HL-60 (cell line): ENCODE measurements around the gene DDX5. TPM values are rescaled to one million over a fixed set of nuclear protein-coding genes. Genes with fewer than 3 reads are reported as not detected.

Source experiments
- DNase-seq, 2 experiments: peaks; one replicate each; pipeline ENCODE4 v3.0.0-alpha.2; 2010 to 2020; ENCODE audit warnings: low read depth in 1 of 2, low spot score in 1 of 2
- H3K27ac ChIP-seq: fragments of 250-450 bp; sonication (Bioruptor Pico); replicated peaks from 2 replicates; pipeline ENCODE4 v1.5.1; 2020; ENCODE audit warnings: mild to moderate bottlenecking, moderate library complexity
- H3K27me3 ChIP-seq: fragments of 250-450 bp; sonication (Bioruptor Pico); 2 replicates; pipeline ENCODE4 v1.5.1; 2021; ENCODE audit warnings: mild to moderate bottlenecking, moderate library complexity; ENCODE audit not compliant: insufficient read depth, poor library complexity, severe bottlenecking
- H3K4me3 ChIP-seq: replicated peaks from 2 replicates; pipeline ENCODE4 v1.5.1; 2011; ENCODE audit warnings: mild to moderate bottlenecking, control low read depth, low read length; ENCODE audit not compliant: insufficient read depth
- GABPA ChIP-seq: IDR thresholded peaks from 2 replicates; pipeline ENCODE4 v1.6.1; 2012; ENCODE audit warnings: low read depth
- POLR2AphosphoS5 ChIP-seq: IDR thresholded peaks from 2 replicates; pipeline ENCODE4 v1.6.1; 2012; ENCODE audit warnings: low read depth
- SPI1 ChIP-seq: IDR thresholded peaks from 2 replicates; pipeline ENCODE4 v1.6.1; 2012; ENCODE audit warnings: low read depth, mild to moderate bottlenecking, borderline replicate concordance
- microRNA-seq: library from miRNA; unstranded; fragments of <30 nt; microRNA quantifications from one replicate; pipeline ENCODE4, GENCODE V29; 2018
- TF ChIP-seq, protein P1 (sequence below): IDR thresholded peaks from 2 replicates; pipeline ENCODE4 v1.6.1; 2012; ENCODE audit warnings: low read depth; ENCODE audit not compliant: insufficient replicate concordance
- TF ChIP-seq, protein P2 (sequence below): IDR thresholded peaks from one replicate; pipeline ENCODE4 v1.5.1; 2011; ENCODE audit warnings: low read length, control low read depth, inconsistent platforms; ENCODE audit not compliant: insufficient read depth

The DDX5 gene

DNA sequence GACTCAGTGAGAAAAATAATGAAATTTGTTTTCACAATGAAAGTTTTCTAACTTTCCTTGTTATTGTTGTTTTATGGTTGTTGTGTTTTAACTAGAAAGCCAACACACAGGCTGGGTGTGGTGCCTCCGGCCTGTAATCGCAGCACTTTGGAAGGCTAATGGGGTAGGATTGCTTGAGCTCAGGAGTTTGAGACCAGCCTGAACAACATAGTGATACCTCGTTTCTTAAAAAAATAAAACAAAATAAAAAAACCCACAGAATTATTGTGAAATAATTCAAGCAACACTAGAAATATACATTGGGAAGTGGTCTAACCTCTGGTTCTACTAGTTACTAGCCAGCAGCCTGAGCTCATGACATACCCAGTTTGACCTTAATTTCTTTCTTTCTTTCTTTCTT lies 56.5 kb downstream of the DDX5 start:
- Histone ChIP-seq H3K27ac (peak overlapping the region; percentile 88), H3K4me3 (peak overlapping the region; percentile 20; the same call in 1 of the 2 replicates), H3K27me3 (no peaks in the 10 kb centered on the region)
- DNase-seq, result peak; percentile 33 to 56
- TF ChIP-seq POLR2AphosphoS5 (no peak), SPI1 (0 out of 2 replicates have a peak, but pooled peaks have one; percentile 12), GABPA (no peak)
- TF ChIP-seq, protein P1, sequence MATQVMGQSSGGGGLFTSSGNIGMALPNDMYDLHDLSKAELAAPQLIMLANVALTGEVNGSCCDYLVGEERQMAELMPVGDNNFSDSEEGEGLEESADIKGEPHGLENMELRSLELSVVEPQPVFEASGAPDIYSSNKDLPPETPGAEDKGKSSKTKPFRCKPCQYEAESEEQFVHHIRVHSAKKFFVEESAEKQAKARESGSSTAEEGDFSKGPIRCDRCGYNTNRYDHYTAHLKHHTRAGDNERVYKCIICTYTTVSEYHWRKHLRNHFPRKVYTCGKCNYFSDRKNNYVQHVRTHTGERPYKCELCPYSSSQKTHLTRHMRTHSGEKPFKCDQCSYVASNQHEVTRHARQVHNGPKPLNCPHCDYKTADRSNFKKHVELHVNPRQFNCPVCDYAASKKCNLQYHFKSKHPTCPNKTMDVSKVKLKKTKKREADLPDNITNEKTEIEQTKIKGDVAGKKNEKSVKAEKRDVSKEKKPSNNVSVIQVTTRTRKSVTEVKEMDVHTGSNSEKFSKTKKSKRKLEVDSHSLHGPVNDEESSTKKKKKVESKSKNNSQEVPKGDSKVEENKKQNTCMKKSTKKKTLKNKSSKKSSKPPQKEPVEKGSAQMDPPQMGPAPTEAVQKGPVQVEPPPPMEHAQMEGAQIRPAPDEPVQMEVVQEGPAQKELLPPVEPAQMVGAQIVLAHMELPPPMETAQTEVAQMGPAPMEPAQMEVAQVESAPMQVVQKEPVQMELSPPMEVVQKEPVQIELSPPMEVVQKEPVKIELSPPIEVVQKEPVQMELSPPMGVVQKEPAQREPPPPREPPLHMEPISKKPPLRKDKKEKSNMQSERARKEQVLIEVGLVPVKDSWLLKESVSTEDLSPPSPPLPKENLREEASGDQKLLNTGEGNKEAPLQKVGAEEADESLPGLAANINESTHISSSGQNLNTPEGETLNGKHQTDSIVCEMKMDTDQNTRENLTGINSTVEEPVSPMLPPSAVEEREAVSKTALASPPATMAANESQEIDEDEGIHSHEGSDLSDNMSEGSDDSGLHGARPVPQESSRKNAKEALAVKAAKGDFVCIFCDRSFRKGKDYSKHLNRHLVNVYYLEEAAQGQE, result no peak
- TF ChIP-seq, protein P2, sequence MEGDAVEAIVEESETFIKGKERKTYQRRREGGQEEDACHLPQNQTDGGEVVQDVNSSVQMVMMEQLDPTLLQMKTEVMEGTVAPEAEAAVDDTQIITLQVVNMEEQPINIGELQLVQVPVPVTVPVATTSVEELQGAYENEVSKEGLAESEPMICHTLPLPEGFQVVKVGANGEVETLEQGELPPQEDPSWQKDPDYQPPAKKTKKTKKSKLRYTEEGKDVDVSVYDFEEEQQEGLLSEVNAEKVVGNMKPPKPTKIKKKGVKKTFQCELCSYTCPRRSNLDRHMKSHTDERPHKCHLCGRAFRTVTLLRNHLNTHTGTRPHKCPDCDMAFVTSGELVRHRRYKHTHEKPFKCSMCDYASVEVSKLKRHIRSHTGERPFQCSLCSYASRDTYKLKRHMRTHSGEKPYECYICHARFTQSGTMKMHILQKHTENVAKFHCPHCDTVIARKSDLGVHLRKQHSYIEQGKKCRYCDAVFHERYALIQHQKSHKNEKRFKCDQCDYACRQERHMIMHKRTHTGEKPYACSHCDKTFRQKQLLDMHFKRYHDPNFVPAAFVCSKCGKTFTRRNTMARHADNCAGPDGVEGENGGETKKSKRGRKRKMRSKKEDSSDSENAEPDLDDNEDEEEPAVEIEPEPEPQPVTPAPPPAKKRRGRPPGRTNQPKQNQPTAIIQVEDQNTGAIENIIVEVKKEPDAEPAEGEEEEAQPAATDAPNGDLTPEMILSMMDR, result no peak

DNA sequence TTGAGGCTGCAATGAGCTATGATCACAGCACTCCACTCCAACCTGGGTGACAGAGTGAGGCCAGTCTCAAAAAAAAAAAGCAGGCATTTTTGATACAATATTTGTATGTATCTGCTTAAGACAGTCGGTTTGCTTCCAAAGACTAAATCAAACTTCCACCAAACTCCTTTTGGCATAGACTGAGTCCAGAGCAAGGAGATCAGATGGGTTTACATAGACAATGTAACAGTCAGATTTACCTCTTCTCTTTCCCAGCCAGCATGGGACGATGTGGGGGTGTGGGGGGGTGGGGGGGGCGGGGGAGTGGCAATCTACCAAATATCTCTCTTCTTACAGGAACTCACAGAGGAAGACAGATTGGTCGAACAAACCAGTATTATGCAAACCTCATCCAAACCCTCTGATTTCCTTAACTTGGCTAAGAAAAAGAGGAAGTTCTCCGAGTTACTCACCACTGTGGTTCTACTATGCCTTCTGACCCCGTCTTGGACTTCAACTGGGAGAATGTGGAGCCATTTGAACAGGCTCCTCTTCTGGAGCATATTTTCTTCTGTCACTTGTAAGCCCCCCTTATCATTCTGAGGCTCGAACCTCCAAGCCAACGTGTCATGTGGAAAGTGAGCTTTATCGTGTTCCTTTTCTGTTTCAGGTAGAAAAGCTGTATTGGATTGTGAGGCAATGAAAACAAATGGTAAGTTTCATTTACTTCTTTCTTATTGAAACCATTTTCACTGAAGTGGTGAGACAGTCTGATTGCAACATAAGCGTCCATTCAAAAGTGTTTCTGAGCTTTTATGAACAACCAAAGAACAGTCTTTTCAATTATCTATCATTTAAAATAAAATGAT lies 57.2 kb downstream of the DDX5 start, which contains the start of gene MILR1:
Gene MILR1, plus strand, starts transcription at position 451 of the 848 bp plus-strand sequence. Its CDS starts 54 bp downstream, at position 505.
- TF ChIP-seq, protein P2, result no peak
- TF ChIP-seq, protein P1, result no peak
- TF ChIP-seq SPI1 (peak; percentile 86), GABPA (no peak; the same call in 1 of the 2 replicates), POLR2AphosphoS5 (peak; percentile 52)
- peak within 1 kb of the TSS; percentile 88 for H3K27ac ChIP-seq
- no peaks in the 10 kb centered on the region for H3K27me3 ChIP-seq
- DNase-seq, result peak; percentile 97 to 99
- peak within 1 kb of the TSS; percentile 20 for H3K4me3 ChIP-seq

Small RNAs within 50 kb of the gene (microRNA-seq; reads per million reads assigned to microRNA genes)
- gene MIR3064 (1.8 reads per million), gene MIR5047 (not detected)
